AG10803 (cell line): ENCODE measurements around the gene FBXO24.

Source experiments
- DNase-seq: peaks from one replicate; pipeline ENCODE4 v3.0.0; 2010; ENCODE audit warnings: low read depth
- H3K4me3 ChIP-seq: 2 replicates; pipeline ENCODE4 v1.5.1; 2011; ENCODE audit warnings: mild to moderate bottlenecking, low read length, control low read depth
- TF ChIP-seq, protein P1 (sequence below): conservative IDR thresholded peaks from 2 replicates; pipeline ENCODE4 v1.5.1; 2011; ENCODE audit warnings: mild to moderate bottlenecking, low read length, control low read depth, inconsistent platforms

FBXO24 gene

DNA sequence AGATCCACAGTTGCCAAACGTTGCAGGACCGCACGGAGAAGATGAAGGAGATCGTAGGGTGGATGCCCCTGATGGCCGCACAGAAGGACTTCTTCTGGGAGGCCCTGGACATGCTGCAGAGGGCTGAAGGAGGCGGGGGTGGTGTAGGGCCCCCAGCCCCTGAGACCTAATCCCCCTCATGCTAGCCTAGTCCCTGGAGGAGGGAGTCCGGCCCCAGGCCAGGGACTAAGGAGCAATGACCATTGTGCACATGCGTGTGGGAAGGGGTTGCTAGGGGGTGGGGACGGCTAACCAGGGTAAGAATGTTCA, 14.6 kb downstream of the FBXO24 start:
- H3K4me3 ChIP-seq = no peak overlapping the region
- TF ChIP-seq, protein P1, sequence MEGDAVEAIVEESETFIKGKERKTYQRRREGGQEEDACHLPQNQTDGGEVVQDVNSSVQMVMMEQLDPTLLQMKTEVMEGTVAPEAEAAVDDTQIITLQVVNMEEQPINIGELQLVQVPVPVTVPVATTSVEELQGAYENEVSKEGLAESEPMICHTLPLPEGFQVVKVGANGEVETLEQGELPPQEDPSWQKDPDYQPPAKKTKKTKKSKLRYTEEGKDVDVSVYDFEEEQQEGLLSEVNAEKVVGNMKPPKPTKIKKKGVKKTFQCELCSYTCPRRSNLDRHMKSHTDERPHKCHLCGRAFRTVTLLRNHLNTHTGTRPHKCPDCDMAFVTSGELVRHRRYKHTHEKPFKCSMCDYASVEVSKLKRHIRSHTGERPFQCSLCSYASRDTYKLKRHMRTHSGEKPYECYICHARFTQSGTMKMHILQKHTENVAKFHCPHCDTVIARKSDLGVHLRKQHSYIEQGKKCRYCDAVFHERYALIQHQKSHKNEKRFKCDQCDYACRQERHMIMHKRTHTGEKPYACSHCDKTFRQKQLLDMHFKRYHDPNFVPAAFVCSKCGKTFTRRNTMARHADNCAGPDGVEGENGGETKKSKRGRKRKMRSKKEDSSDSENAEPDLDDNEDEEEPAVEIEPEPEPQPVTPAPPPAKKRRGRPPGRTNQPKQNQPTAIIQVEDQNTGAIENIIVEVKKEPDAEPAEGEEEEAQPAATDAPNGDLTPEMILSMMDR = no peak
- DNase-seq = no peak

DNA sequence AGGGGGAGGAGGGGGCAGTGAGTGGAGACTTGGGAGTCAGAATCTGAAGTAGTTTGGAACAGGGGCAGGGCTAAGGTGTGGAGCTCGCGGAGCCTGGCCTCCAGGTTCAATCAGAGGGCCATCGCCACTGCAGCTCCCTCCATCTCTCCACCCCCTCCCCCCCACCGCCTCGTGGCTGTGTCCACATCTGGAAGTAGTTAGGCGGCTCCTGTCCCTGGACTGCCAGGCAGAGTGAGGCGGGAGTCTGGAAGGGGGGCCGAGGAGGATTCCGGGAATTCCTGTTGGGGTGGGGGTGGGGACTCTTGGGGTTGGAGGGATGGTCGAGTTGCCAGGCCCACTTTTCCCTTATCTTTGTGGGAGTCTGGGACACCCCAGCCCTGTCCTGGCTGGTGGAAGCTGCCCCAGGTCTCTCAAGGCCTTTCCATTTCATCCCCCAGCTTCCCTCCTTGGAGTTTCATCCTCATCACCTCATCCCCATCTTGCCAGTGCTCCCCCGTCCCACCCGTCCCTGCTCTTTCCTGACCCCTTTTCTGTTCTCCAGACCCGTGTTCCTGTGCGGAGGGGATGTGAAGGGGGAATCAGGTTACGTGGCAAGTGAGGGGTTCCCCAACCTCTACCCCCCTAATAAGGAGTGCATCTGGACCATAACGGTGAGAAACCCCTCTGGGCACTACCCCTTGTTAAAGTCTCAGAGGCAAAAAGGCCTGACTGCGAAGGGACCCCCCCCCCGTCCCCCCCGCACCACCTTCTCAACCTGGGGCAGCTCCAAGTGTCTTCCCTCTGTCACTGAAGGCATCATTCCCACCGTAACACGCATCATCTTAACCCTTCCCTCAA, 17.0 kb downstream of the FBXO24 start:
- peak; percentile 89 for DNase-seq
- TF ChIP-seq, protein P1 = no peak
- peak overlapping the region; percentile 97 for H3K4me3 ChIP-seq

DNA sequence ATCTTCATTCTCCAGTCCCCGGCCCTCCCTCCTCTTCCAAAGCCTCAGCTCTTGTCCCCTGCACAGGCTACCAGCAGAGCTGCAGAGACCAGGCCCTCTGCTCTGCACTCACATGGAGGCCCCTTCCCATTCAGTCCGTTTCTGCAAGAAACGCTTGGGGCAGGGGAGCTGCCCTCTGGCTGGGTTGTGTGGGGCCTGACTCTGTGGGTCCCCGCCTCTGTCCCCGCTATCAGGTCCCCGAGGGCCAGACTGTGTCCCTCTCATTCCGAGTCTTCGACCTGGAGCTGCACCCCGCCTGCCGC, 17.5 kb downstream of the FBXO24 start:
- peak overlapping the region; percentile 97 for H3K4me3 ChIP-seq
- TF ChIP-seq, protein P1 = no peak

DNA sequence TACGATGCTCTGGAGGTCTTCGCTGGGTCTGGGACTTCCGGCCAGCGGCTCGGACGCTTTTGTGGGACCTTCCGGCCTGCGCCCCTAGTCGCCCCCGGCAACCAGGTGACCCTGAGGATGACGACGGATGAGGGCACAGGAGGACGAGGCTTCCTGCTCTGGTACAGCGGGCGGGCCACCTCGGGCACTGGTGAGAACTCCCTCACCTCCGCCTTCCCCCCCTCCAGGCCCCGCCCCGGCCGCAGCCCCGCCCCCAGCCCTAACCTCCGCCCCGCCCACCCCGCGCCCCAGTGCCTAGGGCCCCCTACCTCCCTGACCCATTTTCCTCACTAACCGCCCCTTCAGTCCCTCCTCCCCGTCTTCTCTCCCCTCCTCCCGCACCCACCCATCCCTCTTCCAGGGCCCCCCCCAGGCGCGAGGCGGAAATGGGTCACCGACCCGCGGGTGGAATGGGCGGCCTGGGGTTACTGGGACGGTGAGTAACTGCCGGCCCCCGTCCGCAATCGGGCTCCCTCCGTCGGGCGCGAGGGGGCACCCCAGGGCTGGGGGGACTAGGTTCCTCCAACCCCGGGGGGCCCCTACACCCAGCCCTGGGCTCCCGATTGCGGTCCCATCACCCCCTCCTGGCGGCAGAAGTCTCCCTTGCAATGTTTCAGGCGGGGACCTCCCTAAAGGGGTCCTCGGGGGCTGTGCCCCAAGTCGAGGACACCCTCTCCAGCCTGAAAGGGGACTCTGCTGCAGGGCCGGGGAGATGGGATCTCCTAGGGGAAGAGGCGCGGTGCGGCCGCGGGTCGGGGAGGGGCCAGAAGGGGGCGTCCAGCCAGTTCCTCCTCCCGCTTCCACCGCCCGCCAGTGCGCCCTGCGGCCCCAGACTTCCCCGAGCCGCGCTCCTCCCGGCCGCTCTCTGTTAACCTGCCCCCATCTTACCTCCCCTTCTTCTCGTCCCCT, 18.2 kb downstream of the FBXO24 start:
- TF ChIP-seq, protein P1 = peak; percentile 27
- peak; percentile 53 for DNase-seq
- H3K4me3 ChIP-seq = peak overlapping the region; percentile 97

More for the DNA sequence above, 17.5 kb downstream of the FBXO24 start:
- DNase-seq = no peak

DNA sequence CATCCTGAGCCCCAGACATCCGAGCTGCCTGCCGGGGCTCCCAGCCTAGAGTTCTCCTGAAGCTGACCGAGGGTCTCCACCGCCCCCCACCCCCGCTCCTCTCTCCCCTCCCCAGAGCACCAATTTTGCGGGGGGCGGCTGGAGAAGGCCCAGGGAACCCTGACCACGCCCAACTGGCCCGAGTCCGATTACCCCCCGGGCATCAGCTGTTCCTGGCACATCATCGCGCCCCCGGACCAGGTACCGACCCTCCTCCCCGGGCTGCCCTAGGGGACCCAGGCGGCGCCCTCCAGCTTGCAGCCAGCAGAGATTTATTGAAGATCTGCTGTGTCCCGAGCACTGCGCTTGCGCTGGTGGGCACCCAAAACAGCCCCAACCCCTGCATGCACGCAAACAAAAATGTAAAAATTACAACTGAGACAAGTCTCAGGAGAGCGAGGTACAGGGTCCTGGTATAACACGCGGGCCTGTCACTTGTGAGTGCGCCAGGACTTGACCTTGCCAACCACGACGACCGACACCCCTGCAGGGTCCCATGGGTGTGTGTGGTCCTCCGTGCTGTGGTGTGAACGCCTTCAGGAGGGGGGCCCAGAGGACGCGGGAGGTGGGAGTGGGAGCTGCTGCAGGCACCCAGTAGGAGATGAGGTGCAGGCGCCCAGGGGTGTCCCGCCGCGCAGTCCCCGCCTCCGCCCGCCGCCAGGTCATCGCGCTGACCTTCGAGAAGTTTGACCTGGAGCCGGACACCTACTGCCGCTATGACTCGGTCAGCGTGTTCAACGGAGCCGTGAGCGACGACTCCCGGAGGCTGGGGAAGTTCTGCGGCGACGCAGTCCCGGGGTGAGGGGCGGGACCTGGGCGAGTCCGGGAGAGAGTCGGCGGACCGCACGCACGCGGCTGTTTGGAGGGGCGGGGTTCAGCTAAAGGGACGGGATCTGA, 19.1 kb downstream of the FBXO24 start:
- TF ChIP-seq, protein P1 = no peak
- H3K4me3 ChIP-seq = peak overlapping the region; percentile 97
- no peak for DNase-seq

DNA sequence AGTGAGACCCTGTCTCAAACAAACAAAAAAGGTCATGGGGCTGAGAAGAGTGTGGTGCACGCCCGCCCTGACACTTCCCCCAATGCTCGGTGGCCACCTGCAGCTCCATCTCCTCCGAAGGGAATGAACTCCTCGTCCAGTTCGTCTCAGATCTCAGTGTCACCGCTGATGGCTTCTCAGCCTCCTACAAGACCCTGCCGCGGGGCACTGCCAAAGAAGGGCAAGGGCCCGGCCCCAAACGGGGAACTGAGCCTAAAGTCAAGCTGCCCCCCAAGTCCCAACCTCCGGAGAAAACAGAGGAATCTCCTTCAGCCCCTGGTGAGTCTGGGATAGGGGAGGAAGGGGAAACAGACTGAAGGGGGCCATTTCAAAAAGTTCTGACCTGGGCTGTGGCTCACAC, 20.2 kb downstream of the FBXO24 start:
- no peak overlapping the region for H3K4me3 ChIP-seq
- TF ChIP-seq, protein P1 = no peak
- DNase-seq = no peak
